HepG2 (cell line): ENCODE measurements around the gene PRSS36. TPM values are rescaled to one million over a fixed set of nuclear protein-coding genes. Genes with fewer than 3 reads are reported as not detected.
A peak's percentile ranks its signal among the peaks of the same experiment; 100 is the strongest.

ENCODE experiments used
- ARID4A ChIP-seq: sonication (generic); formaldehyde crosslinking; IDR thresholded peaks from 2 replicates; pipeline ENCODE4 v1.5.0; 2020; ENCODE audit warnings: mild to moderate bottlenecking, missing genetic modification reagents, borderline replicate concordance
- KLF9 ChIP-seq: IDR thresholded peaks from 2 replicates; pipeline ENCODE4 v1.6.1; 2016; ENCODE audit warnings: low read depth
- MEF2D ChIP-seq: sonication (generic); formaldehyde crosslinking; IDR thresholded peaks from 2 replicates; pipeline ENCODE4 v1.5.1; 2020; ENCODE audit warnings: mild to moderate bottlenecking, missing genetic modification reagents
- NONO ChIP-seq, 2 experiments: fragments of 450-650 bp in 1 of 2; sonication (generic) in 1 of 2; formaldehyde crosslinking in 1 of 2; IDR thresholded peaks in 1 of 2; conservative IDR thresholded peaks in 1 of 2; 2 replicates each; pipeline versions ENCODE4 v1.6.1 to v1.8.0; 2017 to 2022; ENCODE audit warnings: mild to moderate bottlenecking in 1 of 2, missing genetic modification reagents in 1 of 2, moderate library complexity in 1 of 2
- ONECUT2 ChIP-seq: sonication (generic); formaldehyde crosslinking; IDR thresholded peaks from 2 replicates; pipeline ENCODE4 v1.4.0; 2020; ENCODE audit warnings: missing genetic modification reagents
- POLR2AphosphoS2 ChIP-seq: IDR thresholded peaks from 2 replicates; pipeline ENCODE4 v1.6.1; 2011; ENCODE audit warnings: low read depth, low read length, improper control_type of control experiment
- RAD51 ChIP-seq: fragments of 450-650 bp; IDR thresholded peaks from 2 replicates; pipeline ENCODE4 v1.6.1; 2016; ENCODE audit warnings: borderline replicate concordance
- RARA ChIP-seq: IDR thresholded peaks from 2 replicates; pipeline ENCODE4 v1.6.1; 2016; ENCODE audit warnings: missing genetic modification reagents, missing compliant biosample characterization
- SNAI1 ChIP-seq: sonication (generic); formaldehyde crosslinking; IDR thresholded peaks from 2 replicates; pipeline ENCODE4 v1.5.0; 2020; ENCODE audit warnings: mild to moderate bottlenecking, missing genetic modification reagents, borderline replicate concordance
- TBX3 ChIP-seq: fragments of 450-650 bp; IDR thresholded peaks from 2 replicates; pipeline ENCODE4 v1.6.1; 2017; ENCODE audit warnings: antibody characterized with exemption, mild to moderate bottlenecking, inconsistent platforms, borderline replicate concordance
- ZBTB4 ChIP-seq: sonication (generic); formaldehyde crosslinking; IDR thresholded peaks from 2 replicates; pipeline ENCODE4 v1.4.0; 2020; ENCODE audit warnings: missing genetic modification reagents, mild to moderate bottlenecking, borderline replicate concordance
- ZFP62 ChIP-seq: sonication (generic); formaldehyde crosslinking; IDR thresholded peaks from 2 replicates; pipeline ENCODE4 v1.4.0; 2020; ENCODE audit warnings: missing genetic modification reagents
- ZNF136 ChIP-seq: sonication (generic); formaldehyde crosslinking; IDR thresholded peaks from 2 replicates; pipeline ENCODE4 v1.8.1; 2022; ENCODE audit warnings: low read depth, mild to moderate bottlenecking, moderate library complexity, missing genetic modification reagents
- ZNF160 ChIP-seq: sonication (generic); formaldehyde crosslinking; IDR thresholded peaks from 2 replicates; pipeline ENCODE4 v1.8.0; 2022; ENCODE audit warnings: mild to moderate bottlenecking, inconsistent platforms, missing genetic modification reagents
- ZNF18 ChIP-seq: sonication (generic); formaldehyde crosslinking; IDR thresholded peaks from 2 replicates; pipeline ENCODE4 v1.8.0; 2022; ENCODE audit warnings: mild to moderate bottlenecking, missing genetic modification reagents; ENCODE audit not compliant: insufficient replicate concordance
- ZNF232 ChIP-seq: sonication (generic); formaldehyde crosslinking; IDR thresholded peaks from 2 replicates; pipeline ENCODE4 v1.4.0; 2020; ENCODE audit warnings: missing genetic modification reagents, borderline replicate concordance
- ZNF292 ChIP-seq: sonication (generic); formaldehyde crosslinking; IDR thresholded peaks from 2 replicates; pipeline ENCODE4 v1.8.1; 2022; ENCODE audit warnings: mild to moderate bottlenecking, low read depth, missing genetic modification reagents, borderline replicate concordance
- ZNF501 ChIP-seq: sonication (generic); formaldehyde crosslinking; IDR thresholded peaks from 2 replicates; pipeline ENCODE4 v1.5.1; 2020; ENCODE audit warnings: mild to moderate bottlenecking, moderate library complexity, missing genetic modification reagents
- ZNF629 ChIP-seq: sonication (generic); formaldehyde crosslinking; conservative IDR thresholded peaks from 2 replicates; pipeline ENCODE4 v1.5.0; 2020; ENCODE audit warnings: missing genetic modification reagents
- ZNF782 ChIP-seq: sonication (generic); formaldehyde crosslinking; IDR thresholded peaks from 2 replicates; pipeline ENCODE4 v1.4.0; 2020; ENCODE audit warnings: missing genetic modification reagents, mild to moderate bottlenecking, borderline replicate concordance
- polyA plus RNA-seq, 8 experiments: library from polyadenylated mRNA; depleted of rRNA in 3 of 8; stranded (reverse) in 7 of 8; unstranded in 1 of 8; fragments of >200 nt; fragmentation: Illumina TruSeq in 4 of 8; extraction: Trizol in 4 of 8; gene quantifications; 2 replicates each; pipeline versions ENCODE4 v1.2.1 to v1.2.3, GENCODE V29; 2011 to 2016; ENCODE audit warnings: low read depth in 4 of 8, missing spikeins in 1 of 8, mixed read lengths in 1 of 8; ENCODE audit not compliant: insufficient read depth in 1 of 8
- total RNA-seq, 5 experiments: library from RNA; depleted of rRNA; stranded (reverse); fragments of >200 nt; fragmentation: Illumina TruSeq; extraction: Trizol; gene quantifications; 2 replicates each; pipeline ENCODE4 v1.2.3, GENCODE V29; 2016; ENCODE audit warnings: low read depth in 1 of 5

PRSS36 gene
- total and polyA plus RNA-seq, 2 of the 13 experiments (the other 11 are each of a cell fraction or from before 2014, with no cell fraction given): 1.5 to 2.1 TPM

- TF ChIP-seq ZBTB4 (CRISPR knock-in tag): no peak
- no peak for TF ChIP-seq MEF2D
- TF ChIP-seq TBX3: no peak
- peak; percentile 84 for TF ChIP-seq SNAI1 (CRISPR knock-in tag)
- TF ChIP-seq ZNF292: no peak
- peak; percentile 44; the same call in 1 of the 2 replicates for TF ChIP-seq ZNF232
- peak; percentile 65; the same call in 1 of the 2 replicates for TF ChIP-seq ZNF782 (CRISPR knock-in tag)
- peak; percentile 82; the same call in 1 of the 2 replicates for TF ChIP-seq ZNF501 (CRISPR knock-in tag)
- TF ChIP-seq KLF9 (CRISPR knock-in tag): peak; percentile 80
- no peak for TF ChIP-seq POLR2AphosphoS2
- peak; percentile 91 for TF ChIP-seq ARID4A (CRISPR knock-in tag)
- no peak for TF ChIP-seq ZNF136 (CRISPR knock-in tag)
- TF ChIP-seq ONECUT2 (CRISPR knock-in tag): 0 out of 2 replicates have a peak, but pooled peaks have one; percentile 39
- TF ChIP-seq ZNF18 (CRISPR knock-in tag): peak; percentile 29
- TF ChIP-seq RARA: peak; percentile 45; the same call in 1 of the 2 replicates
- no peak for TF ChIP-seq ZNF160
- TF ChIP-seq RAD51: no peak
- TF ChIP-seq ZFP62 (CRISPR knock-in tag): no peak
- TF ChIP-seq NONO (IDR thresholded peaks at IDR 0.05): no peak
- peak; percentile 71 for TF ChIP-seq NONO (CRISPR knock-in tag; conservative IDR thresholded peaks at IDR 0.05)
- peak; percentile 68; the same call in 1 of the 2 replicates for TF ChIP-seq ZNF629 (CRISPR knock-in tag)
These were observed 41.7 kb downstream of the PRSS36 start, which contains the start of gene BCKDK (continued) for GRCh38 chr16:31108035-31108793.
